Measurements from ENCODE around the gene MAP2. TPM values are rescaled to one million over a fixed set of nuclear protein-coding genes. Genes with fewer than 3 reads are reported as not detected.

MAP2 gene
- total and polyA plus RNA-seq, 7 donors = 0.72 to 6.5 (median 1.8) TPM

GRCh38 chr2:209762563-209762962 is 338.7 kb downstream of the MAP2 start:
- intact Hi-C loops (cut with DNase I) = no loop called here
- Histone ChIP-seq H3K36me3 (ENCODE audit: insufficient read depth in 1 of 2, low read depth in 1 of 2) (no peaks in the 10 kb centered on the region), H3K27ac (no peak overlapping the region), H3K27me3 (ENCODE audit: insufficient read depth in 3 of 3, low read length in 2 of 3) (no peaks in the 10 kb centered on the region), H3K4me3 (no peak overlapping the region), H3K9me3 (no peaks in the 10 kb centered on the region), H3K4me1 (no peaks in the 10 kb centered on the region)
- no peak for TF ChIP-seq CTCF (IDR thresholded peaks at IDR 0.05)
- ATAC-seq (no peak), DNase-seq (no peak)

GRCh38 chr2:209763106-209763505 is 339.3 kb downstream of the MAP2 start:
- 58 to 59% (median 58%) methylated on average over 3 of the region's 3 CpGs for WGBS, 3 donors
- H3K27ac ChIP-seq = no peak overlapping the region
- H3K36me3 ChIP-seq (ENCODE audit: insufficient read depth in 1 of 2, low read depth in 1 of 2) = no peaks in the 10 kb centered on the region
- no peak overlapping the region for H3K4me3 ChIP-seq
- TF ChIP-seq CTCF (IDR thresholded peaks at IDR 0.05) = no peak
- ATAC-seq (no peak), DNase-seq (no peak)
- no peaks in the 10 kb centered on the region for H3K4me1 ChIP-seq
- H3K27me3 ChIP-seq (ENCODE audit: insufficient read depth in 3 of 3, low read length in 2 of 3) = no peaks in the 10 kb centered on the region
- no peaks in the 10 kb centered on the region for H3K9me3 ChIP-seq
- intact Hi-C loops (cut with DNase I) = no loop called here

GRCh38 chr2:209766613-209767012 is 342.8 kb downstream of the MAP2 start:
- Histone ChIP-seq H3K4me3 (no peak overlapping the region), H3K4me1 (no peaks in the 10 kb centered on the region), H3K27ac (no peak overlapping the region), H3K36me3 (ENCODE audit: insufficient read depth in 1 of 2, low read depth in 1 of 2) (no peaks in the 10 kb centered on the region), H3K9me3 (no peaks in the 10 kb centered on the region), H3K27me3 (ENCODE audit: insufficient read depth in 3 of 3, low read length in 2 of 3) (peaks cover 2 to 27% (median 8%) of the 10 kb centered on the region in 3 donors)
- DNase-seq (no peak), ATAC-seq (no peak)
- intact Hi-C loops (cut with DNase I) = no loop called here
- WGBS, 3 donors = 82 to 89% (median 83%) methylated on average over 1 of the region's 1 CpG
- no peak for TF ChIP-seq CTCF (IDR thresholded peaks at IDR 0.05)

GRCh38 chr2:209767316-209767715 is 343.5 kb downstream of the MAP2 start:
- 55 to 65% (median 64%) methylated on average over 2 of the region's 2 CpGs for WGBS, 3 donors
- intact Hi-C loops (cut with DNase I) = no loop called here

More at GRCh38 chr2:209767316-209767715, 343.5 kb downstream of the MAP2 start:
- Histone ChIP-seq H3K27ac (no peak overlapping the region), H3K27me3 (ENCODE audit: insufficient read depth in 3 of 3, low read length in 2 of 3) (peaks cover 2 to 34% (median 8%) of the 10 kb centered on the region in 3 donors), H3K4me1 (no peaks in the 10 kb centered on the region), H3K4me3 (no peak overlapping the region), H3K36me3 (ENCODE audit: insufficient read depth in 1 of 2, low read depth in 1 of 2) (no peaks in the 10 kb centered on the region), H3K9me3 (no peaks in the 10 kb centered on the region)
- TF ChIP-seq CTCF (IDR thresholded peaks at IDR 0.05) = no peak
- ATAC-seq = no peak
- no peak for DNase-seq

All from psoas muscle (tissue), 8 donors.